NCI-H128 (cell line): ENCODE measurements around the gene NR5A1.

Source experiments
- DNase-seq: peaks from one replicate; lab custom pipeline; 2025; ENCODE audit not compliant: unreplicated experiment; lab: John Stamatoyannopoulos, UW

NR5A1 gene

DNA sequence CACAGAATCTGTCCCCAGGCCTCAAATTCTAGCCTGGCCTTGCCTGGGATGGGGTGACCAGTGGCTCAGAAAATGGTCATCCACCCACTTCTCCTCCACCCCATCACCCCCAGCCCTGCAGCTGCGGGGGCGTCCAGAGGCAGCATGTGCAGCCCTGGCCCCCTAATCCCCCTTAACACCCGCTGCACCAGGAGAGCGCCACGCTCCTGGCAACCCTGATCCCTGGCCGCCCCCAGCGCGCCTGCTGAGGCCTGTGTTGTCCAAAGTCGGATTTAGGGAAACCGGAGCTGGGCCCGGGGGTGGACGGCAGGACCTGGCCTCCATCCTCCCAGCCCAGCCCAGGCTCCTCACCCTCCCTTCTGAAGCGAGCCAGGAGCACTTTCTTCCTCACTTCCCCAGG lies 22.0 kb downstream of the NR5A1 start:
- no peak for DNase-seq

GRCh38 chr9:124483481-124483880 lies 23.7 kb downstream of the NR5A1 start:
- no peak for DNase-seq

GRCh38 chr9:124482431-124483031 lies 24.7 kb downstream of the NR5A1 start:
- no peak for DNase-seq

DNA sequence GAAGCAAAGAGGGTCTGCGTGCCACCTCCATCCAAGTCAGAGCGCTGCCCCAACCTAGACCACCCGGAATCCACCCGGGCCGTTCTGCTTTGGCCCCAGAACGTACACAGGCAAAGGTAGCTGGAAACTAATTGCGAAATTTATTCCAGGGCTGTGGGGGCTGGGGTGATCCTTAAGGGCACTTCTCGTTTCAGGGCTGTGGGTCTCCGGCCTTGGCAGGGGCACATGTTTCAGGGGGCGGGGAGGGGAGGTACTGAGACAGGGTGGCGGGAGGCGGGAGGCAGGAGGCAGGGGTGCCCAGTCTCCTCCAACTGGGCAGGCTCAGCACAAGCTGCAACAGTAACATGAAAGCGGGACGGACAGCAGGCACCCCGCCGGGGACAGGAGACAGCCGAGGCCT lies 26.1 kb downstream of the NR5A1 start:
- no peak for DNase-seq

DNA sequence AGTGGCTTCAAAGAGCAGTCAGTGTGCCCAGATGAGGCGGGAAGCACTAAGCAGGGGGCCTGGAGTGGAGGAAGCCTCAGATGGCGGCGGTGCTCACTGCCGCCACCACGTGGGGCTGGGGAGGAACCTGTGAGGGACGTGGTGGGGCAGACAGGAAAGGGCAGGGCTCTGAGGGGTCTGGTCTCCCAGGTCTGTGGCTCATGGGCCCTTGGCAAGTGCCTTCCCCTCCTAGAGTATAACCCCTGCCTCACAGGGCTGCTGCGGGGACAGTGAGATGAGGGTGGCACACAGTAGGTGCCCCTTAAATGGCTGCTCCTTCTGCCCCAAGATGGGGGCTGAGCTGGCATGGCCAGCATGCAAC lies 26.6 kb downstream of the NR5A1 start:
- DNase-seq = no peak

DNA sequence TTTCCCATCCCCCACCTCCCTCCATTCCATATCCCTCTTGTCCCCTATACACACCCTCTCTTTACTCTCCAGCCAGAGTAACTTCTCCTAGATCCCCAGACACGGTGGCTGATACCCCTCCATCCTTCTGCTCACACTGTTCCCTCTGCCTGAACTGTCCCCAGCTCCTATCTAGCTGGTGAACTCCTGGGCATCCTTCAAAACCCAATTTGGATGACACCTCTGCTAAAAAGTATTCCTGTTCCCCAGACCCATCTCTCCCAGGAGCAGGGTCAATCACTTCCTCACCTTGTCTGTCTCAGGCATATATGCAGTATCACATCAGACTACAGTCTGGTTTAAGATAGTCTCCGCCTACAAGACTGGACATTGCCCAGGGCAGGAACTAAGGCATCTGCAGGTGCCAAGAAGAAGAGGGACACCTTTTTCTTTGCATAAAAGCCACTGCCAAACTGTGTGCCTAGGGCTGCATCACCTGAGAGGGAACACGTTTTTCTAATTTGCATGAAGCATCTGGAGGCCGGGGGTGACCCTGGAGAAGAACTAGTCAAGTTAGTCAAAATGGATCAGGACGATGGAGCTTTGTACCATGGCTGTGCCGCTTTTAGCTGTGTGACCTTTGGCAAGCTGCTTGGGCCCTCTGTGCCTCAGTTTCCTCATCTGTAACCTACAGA lies 27.1 kb downstream of the NR5A1 start:
- DNase-seq = no peak

DNA sequence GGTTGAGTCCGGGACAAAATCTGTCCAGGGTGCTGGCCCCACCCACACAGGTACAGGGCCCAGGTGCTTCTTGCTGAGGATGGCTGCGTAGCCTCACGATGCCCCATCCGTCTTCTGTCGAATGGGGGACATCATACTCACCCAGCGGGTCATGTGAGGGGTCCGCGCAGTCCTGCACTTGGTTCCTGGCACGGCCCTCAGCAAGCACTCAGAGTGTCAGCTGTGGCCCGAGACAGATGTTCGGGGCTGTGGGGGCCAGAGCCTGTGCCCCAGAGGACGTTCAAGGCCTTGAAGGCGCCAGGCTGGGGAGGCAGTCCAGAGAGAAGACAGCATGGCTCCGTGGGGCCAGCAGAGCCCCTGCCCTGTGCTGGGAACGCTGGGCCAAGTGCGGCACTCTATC lies 27.8 kb downstream of the NR5A1 start:
- DNase-seq = no peak

DNA sequence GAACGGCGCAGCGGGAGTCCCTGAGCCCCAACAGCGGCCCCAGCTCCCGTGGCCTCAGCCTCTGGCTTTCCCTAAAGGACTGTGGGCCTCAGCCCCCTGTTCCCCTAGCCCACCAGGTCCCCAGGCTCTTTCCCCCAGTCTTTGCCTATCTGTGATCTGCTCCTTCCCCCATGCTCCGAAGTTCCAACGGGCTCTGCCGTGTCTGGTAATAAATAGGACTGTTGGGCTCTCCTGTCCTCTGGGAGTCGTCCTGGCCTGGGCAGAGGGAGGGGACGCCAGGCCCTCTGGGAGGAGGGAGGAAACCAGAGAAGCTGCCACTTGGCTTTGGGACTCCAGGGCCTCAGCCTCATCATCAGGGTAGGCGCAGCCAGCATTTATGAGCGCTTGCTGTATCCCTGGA lies 28.8 kb downstream of the NR5A1 start:
- DNase-seq = no peak

- peak; percentile 41 for DNase-seq
These were observed 29.4 kb downstream of the NR5A1 start for GRCh38 chr9:124477648-124478285.

DNA sequence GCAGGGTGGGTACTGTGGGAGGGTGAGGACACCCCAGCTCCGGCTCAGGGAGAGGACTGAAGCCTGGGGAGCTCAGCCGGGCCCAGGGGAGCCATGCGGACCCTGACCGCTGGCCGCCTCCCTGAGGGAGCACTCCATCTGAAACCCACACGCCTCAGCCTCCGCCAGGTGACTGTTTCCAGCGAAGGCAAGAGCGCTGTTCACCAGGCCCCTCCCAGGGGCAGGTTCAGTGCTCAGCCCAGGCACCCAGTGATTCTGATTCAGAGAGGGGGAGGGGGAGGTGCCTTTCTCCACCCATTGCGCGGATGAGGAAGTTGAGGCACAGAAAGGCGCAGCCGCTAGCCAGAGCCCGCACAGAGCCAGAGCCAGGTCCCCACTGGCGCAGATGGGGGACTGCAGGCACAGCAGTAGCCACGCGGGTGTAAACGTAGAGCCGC lies 30.0 kb downstream of the NR5A1 start:
- DNase-seq = no peak

DNA sequence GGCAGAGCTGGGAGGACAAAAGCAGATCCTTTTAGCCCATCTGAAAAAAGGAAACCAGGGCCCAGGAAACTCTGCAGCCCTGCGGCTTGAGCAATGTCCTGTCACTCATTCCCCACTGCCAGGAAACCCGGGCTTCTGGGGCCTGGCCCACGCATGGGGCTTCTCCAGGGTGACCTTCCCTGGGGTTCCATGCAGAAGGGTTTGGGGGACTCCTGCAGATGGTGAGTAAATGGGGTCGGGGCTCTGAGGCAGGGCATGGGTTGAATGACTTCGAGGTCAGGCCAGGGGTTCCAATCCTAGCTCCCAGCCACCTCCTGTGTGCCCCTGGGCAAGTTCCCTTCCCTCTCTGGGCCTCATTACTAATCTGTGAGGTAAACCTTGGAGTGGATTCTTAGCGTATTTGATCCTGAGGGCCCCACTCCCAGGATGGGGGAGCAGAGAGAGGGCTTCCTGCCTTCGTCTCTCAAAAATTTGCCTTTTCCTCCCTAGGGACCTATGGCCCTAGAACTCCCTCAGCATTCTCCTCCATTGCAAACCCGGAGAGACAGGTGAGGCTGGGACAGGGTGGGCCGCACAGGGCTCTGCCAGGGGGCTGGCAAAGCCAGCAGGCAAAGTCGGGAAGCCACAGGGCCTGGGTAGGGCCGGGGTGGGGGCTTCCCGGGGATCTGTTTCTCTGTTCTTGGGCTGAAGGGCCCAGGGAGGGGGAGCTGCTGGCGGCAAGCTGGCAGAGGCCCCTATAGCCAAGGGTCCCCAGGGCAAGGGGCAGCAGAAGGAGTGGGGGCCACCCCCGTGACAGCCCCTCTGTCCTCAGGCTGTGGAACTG lies 31.1 kb downstream of the NR5A1 start:
- no peak for DNase-seq

DNA sequence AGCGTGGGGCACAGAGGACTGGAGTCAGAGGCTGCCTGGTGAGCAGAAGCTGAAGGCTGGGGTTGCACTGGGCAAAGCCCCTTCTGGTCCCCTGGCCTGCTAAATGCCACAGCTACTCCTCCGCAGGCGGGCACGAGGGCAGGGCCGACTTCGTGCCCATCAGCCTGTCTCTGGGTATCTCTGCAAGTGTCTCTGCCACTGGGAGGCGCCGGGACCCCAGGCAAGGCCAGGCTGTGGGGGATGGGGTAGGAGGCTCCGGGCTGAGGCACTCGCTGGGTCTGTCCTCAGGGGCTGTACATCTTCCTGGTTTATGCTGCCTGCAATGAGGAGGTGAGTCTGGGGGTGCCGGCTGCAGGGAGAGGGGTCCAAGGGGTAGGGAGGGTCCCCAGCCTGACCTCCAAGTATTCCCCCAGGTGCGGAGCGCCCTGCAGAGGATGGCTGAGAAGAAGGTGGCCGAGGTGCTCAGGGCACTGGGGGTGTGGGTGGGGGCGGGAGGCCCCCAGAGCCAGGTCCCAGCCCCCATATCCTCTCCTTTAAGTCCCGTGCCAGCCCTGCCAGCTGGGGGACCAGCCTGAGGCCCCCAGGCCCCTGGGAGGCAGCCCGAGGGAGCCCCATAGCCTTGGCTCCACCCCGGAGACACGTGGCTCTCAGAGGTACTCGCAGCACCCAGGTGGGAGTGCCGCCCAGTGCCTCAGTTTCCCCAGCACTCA lies 31.9 kb downstream of the NR5A1 start:
- DNase-seq = no peak

- no peak for DNase-seq
These were observed 33.0 kb downstream of the NR5A1 start for GRCh38 chr9:124474151-124474550.

DNA sequence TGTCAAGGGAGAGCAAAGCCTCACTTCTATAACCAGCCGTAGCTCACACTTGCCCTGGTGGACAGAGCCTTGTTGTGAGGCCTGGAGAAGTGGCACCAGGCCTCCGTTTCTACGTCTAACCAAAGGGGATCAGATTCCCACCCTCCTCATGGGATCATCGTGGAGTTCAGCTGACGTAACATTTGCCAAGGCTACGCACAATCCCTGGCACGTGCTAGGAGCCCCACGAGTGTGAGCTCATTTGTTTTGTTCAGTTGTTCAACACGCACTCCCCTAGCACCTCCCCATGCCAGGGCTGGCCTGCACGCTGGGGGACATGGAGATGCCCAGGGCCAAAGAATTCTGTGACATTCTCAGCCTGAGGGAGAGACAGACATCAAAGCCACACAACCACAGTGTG lies 33.9 kb downstream of the NR5A1 start:
- DNase-seq = no peak

GRCh38 chr9:124472770-124473169 lies 34.4 kb downstream of the NR5A1 start:
- no peak for DNase-seq

DNA sequence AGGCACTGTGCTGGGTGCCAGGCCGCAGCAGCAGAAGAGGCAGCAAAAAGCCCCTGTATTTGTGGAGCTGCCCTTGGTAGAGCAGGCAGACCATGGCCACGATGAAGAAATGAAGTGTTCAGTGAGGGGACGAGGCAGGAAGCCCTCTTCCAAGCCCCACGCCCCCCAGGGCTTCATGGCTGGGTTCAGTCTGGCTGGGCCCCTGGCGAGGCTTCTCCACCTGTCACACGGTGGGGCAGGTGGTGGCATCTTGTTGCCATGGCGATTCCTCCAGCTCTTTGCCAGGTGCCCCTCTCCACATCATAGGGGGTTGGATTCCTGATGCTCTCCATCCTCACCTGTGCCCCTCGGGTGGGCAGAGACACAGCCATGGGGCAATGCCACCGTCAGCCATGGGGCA lies 35.4 kb downstream of the NR5A1 start:
- DNase-seq = no peak

DNA sequence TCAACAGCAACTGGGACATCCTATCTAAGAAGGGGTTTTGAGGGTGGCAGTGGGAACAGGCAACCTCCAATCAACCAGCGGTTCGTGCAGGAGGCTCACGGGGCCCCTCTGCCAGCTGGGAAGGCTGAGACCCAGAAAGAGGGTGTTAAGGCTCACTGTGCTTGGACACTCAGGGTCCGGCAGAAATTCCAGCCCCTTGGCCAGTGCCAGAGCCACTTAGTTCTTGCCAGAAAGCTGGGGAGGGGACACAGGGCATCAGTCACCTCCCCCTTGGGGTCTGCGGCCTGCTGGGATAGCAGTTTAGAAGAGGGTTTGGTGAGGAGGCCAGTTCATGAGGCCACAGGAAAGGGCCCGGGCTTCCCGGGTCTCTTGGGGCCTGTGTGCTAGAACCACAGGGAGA lies 36.5 kb downstream of the NR5A1 start:
- no peak for DNase-seq

DNA sequence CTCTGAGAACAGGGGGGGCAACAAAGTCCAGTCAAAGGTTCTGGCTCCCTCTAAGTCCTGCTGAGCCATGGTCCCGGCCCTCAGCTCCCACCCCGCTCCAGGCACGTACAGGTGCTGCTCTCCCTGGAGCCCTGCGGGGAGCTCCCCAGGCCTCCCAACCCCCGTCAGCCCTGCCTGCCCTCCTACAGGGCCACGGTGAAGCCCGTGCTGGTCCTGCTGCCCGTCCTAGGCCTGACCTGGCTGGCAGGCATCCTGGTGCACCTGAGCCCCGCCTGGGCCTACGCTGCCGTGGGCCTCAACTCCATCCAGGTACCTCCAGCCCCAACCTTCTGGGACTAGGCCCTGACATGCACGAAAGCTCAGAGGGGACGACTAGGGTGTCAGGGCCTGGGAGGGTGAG lies 36.9 kb downstream of the NR5A1 start:
- DNase-seq = no peak

DNA sequence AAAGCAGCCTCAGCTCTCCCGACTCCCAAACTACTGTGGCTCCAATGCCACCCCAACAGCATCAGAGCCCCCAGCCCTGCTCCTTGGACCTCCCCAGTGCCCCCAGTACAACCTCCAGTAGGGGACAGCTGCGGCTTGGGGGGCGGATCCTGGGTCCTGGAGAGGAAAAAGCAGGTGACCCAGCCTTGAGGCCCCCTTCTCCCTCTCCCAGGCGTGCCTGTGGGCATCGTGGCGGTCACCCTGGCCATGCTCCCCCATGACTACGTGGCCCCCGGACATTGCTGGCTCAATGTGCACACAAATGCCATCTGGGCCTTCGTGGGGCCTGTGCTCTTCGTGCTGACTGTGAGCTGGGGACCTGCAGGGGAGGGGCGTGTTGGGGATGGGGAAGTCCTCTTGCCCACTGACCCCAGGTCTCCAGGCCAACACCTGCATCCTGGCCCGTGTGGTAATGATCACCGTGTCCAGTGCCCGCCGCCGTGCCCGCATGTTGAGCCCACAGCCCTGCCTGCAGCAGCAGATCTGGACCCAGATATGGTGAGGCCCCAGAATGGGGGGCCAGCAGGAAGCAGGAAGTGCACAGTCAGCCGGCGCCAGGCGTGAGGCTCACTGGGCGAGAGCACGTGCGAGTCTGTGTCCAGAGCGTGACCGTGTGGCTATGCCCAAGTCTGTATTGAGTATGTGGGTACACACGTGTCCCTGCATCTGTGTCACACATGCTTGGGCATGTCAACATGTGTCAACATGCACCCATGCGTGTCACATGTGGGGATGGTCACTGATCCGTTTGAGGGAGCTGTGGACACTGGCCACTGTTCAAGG lies 38.0 kb downstream of the NR5A1 start:
- DNase-seq = no peak

DNA sequence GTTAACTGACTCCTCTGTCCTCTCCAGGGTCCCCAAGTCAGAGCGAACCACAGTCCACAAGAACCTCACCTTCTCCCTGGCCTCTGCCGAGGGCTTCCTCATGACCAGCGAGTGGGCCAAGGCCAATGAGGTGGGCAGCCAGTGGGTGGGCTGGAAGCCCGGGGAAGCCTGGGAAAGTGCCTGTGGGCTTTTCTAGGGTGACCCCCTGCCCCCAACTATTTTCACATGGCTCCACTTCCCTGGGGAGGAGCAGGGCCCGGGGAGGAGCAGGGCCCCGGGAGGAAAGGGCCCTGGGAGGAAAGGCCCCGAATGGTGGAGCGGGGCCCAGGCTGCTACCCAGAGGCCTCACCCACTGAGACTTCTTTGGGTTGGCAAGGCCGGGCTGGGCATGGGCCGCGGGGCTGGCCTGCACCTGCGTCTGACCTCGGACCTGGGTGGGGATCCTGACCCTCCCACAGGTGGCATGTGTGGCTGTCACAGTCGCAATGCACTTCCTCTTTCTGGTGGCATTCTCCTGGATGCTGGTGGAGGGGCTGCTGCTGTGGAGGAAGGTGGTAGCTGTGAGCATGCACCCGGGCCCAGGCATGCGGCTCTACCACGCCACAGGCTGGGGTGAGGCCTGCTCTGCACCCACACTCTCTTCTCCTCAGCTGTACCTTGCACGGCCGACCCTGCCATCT lies 39.0 kb downstream of the NR5A1 start:
- DNase-seq = no peak
